Choroid plexus epithelial cell (primary cell): ENCODE results near the gene DPP6.

Source experiments
- DNase-seq: peaks from one replicate; pipeline ENCODE4 v3.0.0-alpha.2; 2010; ENCODE audit warnings: low read depth
- H3K4me3 ChIP-seq: 2 replicates; pipeline ENCODE4 v1.5.1; 2011; ENCODE audit warnings: low read depth, mild to moderate bottlenecking, control low read depth, low read length, moderate library complexity
- CTCF ChIP-seq: conservative IDR thresholded peaks from 2 replicates; pipeline ENCODE4 v1.5.1; 2011; ENCODE audit warnings: low read depth, mild to moderate bottlenecking, control low read depth, inconsistent platforms, low read length, moderate library complexity

The DPP6 gene

GRCh38 chr7:154907651-154908620, 855.7 kb downstream of the DPP6 start:
- no peak for TF ChIP-seq CTCF
- DNase-seq: no peak

GRCh38 chr7:154909241-154910105, 857.3 kb downstream of the DPP6 start:
- no peak overlapping the region for H3K4me3 ChIP-seq
- TF ChIP-seq CTCF: no peak
- DNase-seq: no peak

More at GRCh38 chr7:154907651-154908620, 855.7 kb downstream of the DPP6 start:
- H3K4me3 ChIP-seq: no peak overlapping the region

- no peak for TF ChIP-seq CTCF
- no peak overlapping the region for H3K4me3 ChIP-seq
- DNase-seq: no peak
Observed at GRCh38 chr7:154910125-154910524, 857.9 kb downstream of the DPP6 start.

- no peak for TF ChIP-seq CTCF
- no peak for DNase-seq
- no peak overlapping the region for H3K4me3 ChIP-seq
Observed at GRCh38 chr7:154910977-154911376, 858.8 kb downstream of the DPP6 start.

- H3K4me3 ChIP-seq: no peak overlapping the region
- no peak for TF ChIP-seq CTCF
- DNase-seq: no peak
Observed at GRCh38 chr7:154911411-154911810, 859.2 kb downstream of the DPP6 start.

- H3K4me3 ChIP-seq: no peak overlapping the region
- DNase-seq: no peak
- TF ChIP-seq CTCF: no peak
Observed at GRCh38 chr7:154911862-154912455, 859.8 kb downstream of the DPP6 start.
